B cell (primary cell): Measurements from ENCODE around the gene TRABD2A. TPM values are rescaled to one million over a fixed set of nuclear protein-coding genes. Genes with fewer than 3 reads are reported as not detected.

Experiments
- ATAC-seq: fragments of 200-7000 bp; cut with Tn5 transposase; one replicate; pipeline ENCODE4 v1.10.0; 2021; ENCODE audit warnings: low read depth, mild to moderate bottlenecking, moderate number of reproducible peaks, moderate library complexity
- CTCF ChIA-PET: fragments of 350-600 bp; sonication (Branson Sonifier 250); formaldehyde crosslinking; loops from one replicate; lab custom pipeline; 2021; ENCODE audit warnings: antibody characterized with exemption, inconsistent platforms; lab: Charles Lee
- POLR2A ChIA-PET: fragments of 350-600 bp; sonication (Branson Sonifier 250); formaldehyde crosslinking; loops from one replicate; lab custom pipeline; 2021; ENCODE audit warnings: antibody characterized with exemption; lab: Charles Lee
- DNase-seq: peaks from one replicate; pipeline ENCODE4 v3.0.0; 2013
- H2AFZ ChIP-seq: 2 replicates; pipeline ENCODE4 v1.6.1; 2012; ENCODE audit warnings: mild to moderate bottlenecking, low read depth, low read length; ENCODE audit not compliant: insufficient read depth, poor library complexity, severe bottlenecking
- H3K27ac ChIP-seq, 2 donors: 1 replicate in 1 of 2; 2 replicates in 1 of 2; pipeline ENCODE4 v1.5.1; 2012 to 2013; ENCODE audit warnings: low read length in 2 of 2, mild to moderate bottlenecking in 2 of 2, moderate library complexity in 1 of 2
- H3K27me3 ChIP-seq, 4 experiments: fragments of 200-600 bp in 1 of 4; sonication (generic) in 1 of 4; replicated peaks in 1 of 4; 1 replicate in 2 of 4; 2 replicates in 2 of 4; pipeline versions ENCODE4 v1.6.1 to v1.7.0; 2013 to 2016; ENCODE audit warnings: low read length in 3 of 4, mild to moderate bottlenecking in 2 of 4, mixed read lengths in 1 of 4, moderate library complexity in 1 of 4; ENCODE audit not compliant: insufficient read depth in 4 of 4, control insufficient read depth in 3 of 4; ENCODE audit errors: control extremely low read depth in 1 of 4
- H3K36me3 ChIP-seq, 2 experiments: replicated peaks in 1 of 2; 1 replicate in 1 of 2; 2 replicates in 1 of 2; pipeline versions ENCODE4 v1.6.1 to v1.7.1; 2013; ENCODE audit warnings: low read length in 1 of 2; ENCODE audit not compliant: insufficient read depth in 2 of 2, control insufficient read depth in 1 of 2; ENCODE audit errors: control extremely low read depth in 1 of 2, extremely low read depth in 1 of 2
- H3K4me1 ChIP-seq, 2 donors: fragments of 200-600 bp in 1 of 2; sonication (generic) in 1 of 2; 1 replicate in 1 of 2; 2 replicates in 1 of 2; pipeline versions ENCODE4 v1.5.1 to v1.6.1; 2013 to 2017; ENCODE audit warnings: low read length in 2 of 2; ENCODE audit not compliant: control insufficient read depth in 2 of 2, insufficient read depth in 2 of 2
- H3K4me2 ChIP-seq: replicated peaks from 2 replicates; pipeline ENCODE3; 2012; ENCODE audit warnings: mild to moderate bottlenecking, low read depth, low read length; ENCODE audit not compliant: poor library complexity, severe bottlenecking
- H3K4me3 ChIP-seq, 5 experiments: fragments of 200-600 bp in 1 of 5; sonication (generic) in 1 of 5; 1 replicate in 3 of 5; 2 replicates in 2 of 5; pipeline versions ENCODE4 v1.5.1 to v1.7.0; 2011 to 2016; ENCODE audit warnings: low read length in 4 of 5, mild to moderate bottlenecking in 4 of 5, low read depth in 2 of 5, control low read depth in 1 of 5, moderate library complexity in 1 of 5; ENCODE audit not compliant: insufficient read depth in 1 of 5; ENCODE audit errors: control extremely low read depth in 1 of 5, extremely low read depth in 1 of 5
- H3K79me2 ChIP-seq: fragments of 200-600 bp; sonication (generic); one replicate; pipeline ENCODE4 v1.6.0; 2016; ENCODE audit warnings: low read length; ENCODE audit not compliant: control insufficient read depth, insufficient read depth
- H3K9ac ChIP-seq: fragments of 200-600 bp; sonication (generic); 2 replicates; pipeline ENCODE4 v1.6.1; 2017; ENCODE audit warnings: mild to moderate bottlenecking, low read length, moderate library complexity
- H3K9me3 ChIP-seq, 3 donors: one replicate each; pipeline versions ENCODE4 v1.6.1 to v1.7.1; 2013; ENCODE audit warnings: low read length in 2 of 3; ENCODE audit not compliant: control insufficient read depth in 2 of 3, insufficient read depth in 1 of 3; ENCODE audit errors: control extremely low read depth in 1 of 3
- H4K20me1 ChIP-seq: 2 replicates; pipeline ENCODE4 v1.6.0; 2012; ENCODE audit warnings: mild to moderate bottlenecking, low read length; ENCODE audit not compliant: insufficient read depth, control insufficient read depth, poor library complexity, severe bottlenecking
- H3K27ac Mint-ChIP-seq: one replicate; pipeline ENCODE4 v1.8.0; 2021; ENCODE audit warnings: mixed read lengths
- H3K27me3 Mint-ChIP-seq: one replicate; pipeline ENCODE4 v1.8.0; 2021; ENCODE audit warnings: mixed read lengths
- H3K4me1 Mint-ChIP-seq: one replicate; pipeline ENCODE4 v1.8.0; 2021; ENCODE audit warnings: mixed read lengths
- H3K4me3 Mint-ChIP-seq: one replicate; pipeline ENCODE4 v1.8.0; 2021; ENCODE audit warnings: mixed read lengths
- H3K9me3 Mint-ChIP-seq: one replicate; pipeline ENCODE4 v1.8.0; 2022; ENCODE audit warnings: mixed read lengths; ENCODE audit not compliant: insufficient read depth
- EZH2 ChIP-seq: IDR thresholded peaks from 2 replicates; pipeline ENCODE4 v1.6.1; 2012; ENCODE audit warnings: borderline replicate concordance, low read depth, mild to moderate bottlenecking, moderate library complexity, low read length; ENCODE audit not compliant: insufficient read depth, poor library complexity, severe bottlenecking
- WGBS: methylation state at CpG from one replicate; pipeline ENCODE4 v1.1.5; 2013; ENCODE audit warnings: missing lambda C conversion rate; ENCODE audit not compliant: insufficient coverage; 5-methylcytosine and 5-hydroxymethylcytosine counted together
- intact Hi-C: fragments of 100-400 bp; cut with micrococcal nuclease; formaldehyde crosslinking; loops from one replicate; pipeline ENCODE4 v1.10.0; 2022
- polyA plus RNA-seq: library from polyadenylated mRNA; depleted of rRNA; stranded (reverse); fragments of >200 nt; gene quantifications from 2 replicates; pipeline ENCODE4 v1.2.3, GENCODE V29; 2012
- total RNA-seq, 2 donors: library from RNA; stranded (reverse); fragments of 120-200 nt in 1 of 2; gene quantifications; 1 replicate in 1 of 2; 2 replicates in 1 of 2; pipeline versions ENCODE4 v1.2.3 to v1.2.4, GENCODE V29; 2013 to 2022
- TF ChIP-seq, protein P1 (sequence below): fragments of 200-600 bp; IDR thresholded peaks from one replicate; pipeline ENCODE4 v1.8.0; 2022; ENCODE audit warnings: antibody characterized with exemption, mild to moderate bottlenecking

The TRABD2A gene
- total and polyA plus RNA-seq, 2 donors (not counting 1 experiment from before 2014, with no cell fraction given) = 10.1 to 11.3 TPM

- Histone ChIP-seq H3K79me2 (peaks cover 3% of the 10 kb centered on the region), H3K4me3 (peak overlapping the region in 4 of 5 experiments; percentile 21 to 46 (median 24)), H3K9ac (peak overlapping the region; percentile 57), H3K27ac (peak overlapping the region; percentile 89 to 93), H4K20me1 (no peaks in the 10 kb centered on the region), H3K4me1 (peaks cover 19 to 20% of the 10 kb centered on the region in 2 donors), H3K27me3 (no peaks in the 10 kb centered on the region), H3K9me3 (no peaks in the 10 kb centered on the region), H3K4me2 (peak overlapping the region; percentile 73), H2AFZ (peak overlapping the region; percentile 87), H3K36me3 (no peaks in the 10 kb centered on the region)
- peak overlapping the region; percentile 98 for H3K27ac Mint-ChIP-seq
- DNase-seq (peak; percentile 81), ATAC-seq (peak; percentile 100)
- WGBS = 0% methylated on average over 1 of the region's 6 CpGs
- no peaks in the 10 kb centered on the region for H3K9me3 Mint-ChIP-seq
- peak overlapping the region; percentile 77 for H3K4me3 Mint-ChIP-seq
- CTCF ChIA-PET = interaction anchor here (0.9 to 18.2 kb wide), 7 partner anchors 10 to 58 kb away, joined by 3 to 316 read pairs (median 8); partner anchors contain the start of gene TMSB10
- H3K4me1 Mint-ChIP-seq = peaks cover 16% of the 10 kb centered on the region
- no peaks in the 10 kb centered on the region for H3K27me3 Mint-ChIP-seq
- POLR2A ChIA-PET = interaction anchor here (0.7 to 4.2 kb wide), 9 partner anchors 9 to 81 kb away, joined by 3 to 40 read pairs (median 5); partner anchors contain the start of gene TMSB10
- intact Hi-C loops = loop anchor here (1.0 to 2.0 kb wide), 2 partner anchors 10 to 430 kb away; partner anchors contain the start of gene SUCLG1
- no peak for TF ChIP-seq EZH2
- TF ChIP-seq, protein P1, sequence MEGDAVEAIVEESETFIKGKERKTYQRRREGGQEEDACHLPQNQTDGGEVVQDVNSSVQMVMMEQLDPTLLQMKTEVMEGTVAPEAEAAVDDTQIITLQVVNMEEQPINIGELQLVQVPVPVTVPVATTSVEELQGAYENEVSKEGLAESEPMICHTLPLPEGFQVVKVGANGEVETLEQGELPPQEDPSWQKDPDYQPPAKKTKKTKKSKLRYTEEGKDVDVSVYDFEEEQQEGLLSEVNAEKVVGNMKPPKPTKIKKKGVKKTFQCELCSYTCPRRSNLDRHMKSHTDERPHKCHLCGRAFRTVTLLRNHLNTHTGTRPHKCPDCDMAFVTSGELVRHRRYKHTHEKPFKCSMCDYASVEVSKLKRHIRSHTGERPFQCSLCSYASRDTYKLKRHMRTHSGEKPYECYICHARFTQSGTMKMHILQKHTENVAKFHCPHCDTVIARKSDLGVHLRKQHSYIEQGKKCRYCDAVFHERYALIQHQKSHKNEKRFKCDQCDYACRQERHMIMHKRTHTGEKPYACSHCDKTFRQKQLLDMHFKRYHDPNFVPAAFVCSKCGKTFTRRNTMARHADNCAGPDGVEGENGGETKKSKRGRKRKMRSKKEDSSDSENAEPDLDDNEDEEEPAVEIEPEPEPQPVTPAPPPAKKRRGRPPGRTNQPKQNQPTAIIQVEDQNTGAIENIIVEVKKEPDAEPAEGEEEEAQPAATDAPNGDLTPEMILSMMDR = no peak
These were observed 7.8 kb upstream of the TRABD2A start for GRCh38 chr2:84888401-84889276.
